SK-N-SH treated with all-trans-retinoic acid at 6 μM for 48 hours (cell line): ENCODE measurements around the gene HRK.

Source experiments
- ATAC-seq: fragments of 200-7000 bp; cut with Tn5 transposase; 3 replicates; pipeline ENCODE4 v1.9.1; 2020; ENCODE audit warnings: mild to moderate bottlenecking, moderate library complexity
- ARNTL ChIP-seq: fragments of 450-650 bp; formaldehyde crosslinking; IDR thresholded peaks from 2 replicates; pipeline ENCODE4 v1.5.0; 2020; ENCODE audit warnings: low read depth, mild to moderate bottlenecking, moderate library complexity, borderline replicate concordance
- BACH2 ChIP-seq: fragments of 250-450 bp; sonication (Bioruptor Pico); IDR thresholded peaks from 2 replicates; pipeline ENCODE4 v1.9.0; 2021; ENCODE audit warnings: mild to moderate bottlenecking, borderline replicate concordance
- CREB5 ChIP-seq: fragments of 250-450 bp; sonication (Bioruptor Pico); IDR thresholded peaks from 2 replicates; pipeline ENCODE4 v1.5.1; 2020; ENCODE audit warnings: low read depth, mild to moderate bottlenecking, moderate library complexity
- CSDC2 ChIP-seq: fragments of 250-450 bp; sonication (Bioruptor Pico); IDR thresholded peaks from 2 replicates; pipeline ENCODE4 v1.5.0; 2020; ENCODE audit warnings: mild to moderate bottlenecking, moderate library complexity
- ESRRG ChIP-seq: fragments of 250-450 bp; sonication (Bioruptor Pico); IDR thresholded peaks from 2 replicates; pipeline ENCODE4 v1.6.1; 2021; ENCODE audit warnings: mild to moderate bottlenecking
- GLIS3 ChIP-seq: fragments of 250-450 bp; sonication (Bioruptor Pico); IDR thresholded peaks from 2 replicates; pipeline ENCODE4 v1.5.0; 2020; ENCODE audit warnings: mild to moderate bottlenecking, moderate library complexity
- ISL1 ChIP-seq: fragments of 250-450 bp; sonication (Bioruptor Pico); IDR thresholded peaks from 2 replicates; pipeline ENCODE4 v2.1.2; 2022; ENCODE audit warnings: mild to moderate bottlenecking, moderate library complexity
- OSR1 ChIP-seq: fragments of 250-450 bp; sonication (Bioruptor Pico); IDR thresholded peaks from 2 replicates; pipeline ENCODE4 v1.8.0; 2022; ENCODE audit warnings: moderate library complexity, mild to moderate bottlenecking, inconsistent platforms
- PATZ1 ChIP-seq: fragments of 250-450 bp; sonication (Bioruptor Pico); IDR thresholded peaks from 2 replicates; pipeline ENCODE4 v1.8.0; 2020; ENCODE audit warnings: mild to moderate bottlenecking, moderate library complexity, borderline replicate concordance
- POU6F1 ChIP-seq: fragments of 250-450 bp; sonication (Bioruptor Pico); IDR thresholded peaks from 2 replicates; pipeline ENCODE4 v1.8.0; 2021; ENCODE audit warnings: low read depth, mild to moderate bottlenecking, moderate library complexity, borderline replicate concordance
- PPARA ChIP-seq: fragments of 250-450 bp; sonication (Bioruptor Pico); IDR thresholded peaks from 2 replicates; pipeline ENCODE4 v1.5.0; 2020; ENCODE audit warnings: mild to moderate bottlenecking, borderline replicate concordance
- RARB ChIP-seq: fragments of 250-450 bp; sonication (Bioruptor Pico); IDR thresholded peaks from 2 replicates; pipeline ENCODE4 v1.8.0; 2021; ENCODE audit warnings: mild to moderate bottlenecking, moderate library complexity
- SNAI2 ChIP-seq: fragments of 250-450 bp; sonication (Bioruptor Pico); IDR thresholded peaks from 2 replicates; pipeline ENCODE4 v1.5.0; 2020; ENCODE audit warnings: mild to moderate bottlenecking, moderate library complexity
- TCF4 ChIP-seq: fragments of 250-450 bp; sonication (Bioruptor Pico); IDR thresholded peaks from 2 replicates; pipeline ENCODE4 v1.8.0; 2021; ENCODE audit warnings: mild to moderate bottlenecking, moderate library complexity, borderline replicate concordance
- TOX ChIP-seq: fragments of 250-450 bp; sonication (Bioruptor Pico); IDR thresholded peaks from 2 replicates; pipeline ENCODE4 v1.8.0; 2021; ENCODE audit warnings: mild to moderate bottlenecking, moderate library complexity, borderline replicate concordance
- TSHZ2 ChIP-seq: fragments of 250-450 bp; sonication (Bioruptor Pico); IDR thresholded peaks from 2 replicates; pipeline ENCODE4 v1.5.0; 2020; ENCODE audit warnings: mild to moderate bottlenecking, moderate library complexity
- ZC3H10 ChIP-seq: fragments of 250-450 bp; sonication (Bioruptor Pico); IDR thresholded peaks from 2 replicates; pipeline ENCODE4 v1.5.1; 2021; ENCODE audit warnings: mild to moderate bottlenecking, moderate library complexity
- ZFP3 ChIP-seq: fragments of 250-450 bp; sonication (Bioruptor Pico); IDR thresholded peaks from 2 replicates; pipeline ENCODE4 v1.5.0; 2020; ENCODE audit warnings: mild to moderate bottlenecking, moderate library complexity
- ZFP30 ChIP-seq: fragments of 450-650 bp; formaldehyde crosslinking; IDR thresholded peaks from 2 replicates; pipeline ENCODE4 v1.5.0; 2022; ENCODE audit warnings: mild to moderate bottlenecking, moderate library complexity
- ZNF565 ChIP-seq: fragments of 450-650 bp; formaldehyde crosslinking; conservative IDR thresholded peaks from 2 replicates; pipeline ENCODE4 v1.5.0; 2020; ENCODE audit warnings: low read depth, mild to moderate bottlenecking, moderate library complexity
- ZNF70 ChIP-seq: fragments of 450-650 bp; formaldehyde crosslinking; IDR thresholded peaks from 2 replicates; pipeline ENCODE4 v1.5.0; 2020; ENCODE audit warnings: mild to moderate bottlenecking, moderate library complexity
- ZNF8 ChIP-seq: fragments of 450-650 bp; formaldehyde crosslinking; IDR thresholded peaks from 2 replicates; pipeline ENCODE4 v1.5.0; 2020; ENCODE audit warnings: mild to moderate bottlenecking, moderate library complexity

HRK gene

GRCh38 chr12:116861320-116861719, 19.9 kb downstream of the HRK start:
- ATAC-seq: peak; percentile 73
- TF ChIP-seq BACH2 (CRISPR knock-in tag) (no peak), PPARA (CRISPR knock-in tag) (no peak), POU6F1 (no peak), ARNTL (CRISPR knock-in tag) (no peak), SNAI2 (CRISPR knock-in tag) (no peak), ESRRG (CRISPR knock-in tag) (no peak), ZC3H10 (CRISPR knock-in tag) (no peak), ZFP30 (CRISPR knock-in tag) (no peak), ZNF70 (CRISPR knock-in tag) (no peak), TSHZ2 (no peak), ZFP3 (CRISPR knock-in tag) (no peak), TCF4 (no peak), CSDC2 (CRISPR knock-in tag) (no peak), GLIS3 (no peak), CREB5 (CRISPR knock-in tag) (no peak), RARB (CRISPR knock-in tag) (no peak), ZNF8 (CRISPR knock-in tag) (no peak), PATZ1 (CRISPR knock-in tag) (no peak), TOX (CRISPR knock-in tag) (no peak), ZNF565 (CRISPR knock-in tag) (no peak)
- TF ChIP-seq, all 23 proteins: peak for 0

GRCh38 chr12:116860263-116860662, 21.0 kb downstream of the HRK start:
- ATAC-seq: no peak
- TF ChIP-seq ZNF8 (CRISPR knock-in tag) (no peak), PPARA (CRISPR knock-in tag) (no peak), ZNF565 (CRISPR knock-in tag) (no peak), ESRRG (CRISPR knock-in tag) (no peak), ZFP30 (CRISPR knock-in tag) (no peak), TOX (CRISPR knock-in tag) (no peak), TSHZ2 (no peak), BACH2 (CRISPR knock-in tag) (no peak), PATZ1 (CRISPR knock-in tag) (no peak), SNAI2 (CRISPR knock-in tag) (no peak), CSDC2 (CRISPR knock-in tag) (no peak), ZC3H10 (CRISPR knock-in tag) (no peak), GLIS3 (no peak), ZNF70 (CRISPR knock-in tag) (no peak), RARB (CRISPR knock-in tag) (no peak), CREB5 (CRISPR knock-in tag) (no peak), OSR1 (CRISPR knock-in tag) (no peak), ARNTL (CRISPR knock-in tag) (no peak), ISL1 (no peak)
- TF ChIP-seq, all 23 proteins: peak for 0
